RWPE2 (cell line): ENCODE results near the gene PTPRB.

ENCODE experiments used
- ATAC-seq: fragments of 200-7000 bp; cut with Tn5 transposase; 3 replicates; pipeline ENCODE4 v1.9.1; 2021; ENCODE audit warnings: low read depth
- DNase-seq: peaks from one replicate; pipeline ENCODE4 v3.0.0-alpha.2; 2020; ENCODE audit warnings: low spot score
- H3K27ac ChIP-seq: fragments of 450-650 bp; 2 replicates; pipeline ENCODE4 v1.5.1; 2017; ENCODE audit warnings: mild to moderate bottlenecking; ENCODE audit not compliant: poor library complexity, severe bottlenecking
- H3K27me3 ChIP-seq: fragments of 250-450 bp; sonication (Bioruptor Pico); 2 replicates; pipeline ENCODE4 v1.5.1; 2021; ENCODE audit warnings: mild to moderate bottlenecking, moderate library complexity; ENCODE audit not compliant: insufficient read depth, poor library complexity, severe bottlenecking
- H3K36me3 ChIP-seq: fragments of 250-450 bp; sonication (Bioruptor Pico); 2 replicates; pipeline ENCODE4 v1.5.1; 2020; ENCODE audit warnings: low read depth, mild to moderate bottlenecking, moderate library complexity
- H3K4me1 ChIP-seq: fragments of 250-450 bp; sonication (Bioruptor Pico); 2 replicates; pipeline ENCODE4 v1.5.1; 2021; ENCODE audit warnings: mild to moderate bottlenecking, moderate library complexity; ENCODE audit not compliant: insufficient read depth, poor library complexity, severe bottlenecking
- H3K4me3 ChIP-seq: fragments of 250-450 bp; sonication (Bioruptor Pico); 2 replicates; pipeline ENCODE4 v1.5.1; 2021; ENCODE audit warnings: mild to moderate bottlenecking, moderate library complexity; ENCODE audit not compliant: severe bottlenecking
- H3K9me3 ChIP-seq: fragments of 250-450 bp; sonication (Bioruptor Pico); 2 replicates; pipeline ENCODE4 v1.5.1; 2021; ENCODE audit warnings: mild to moderate bottlenecking, moderate library complexity; ENCODE audit not compliant: severe bottlenecking
- CTCF ChIP-seq: fragments of 450-650 bp; IDR thresholded peaks from one replicate; pipeline ENCODE4 v1.5.1; 2017; ENCODE audit warnings: mild to moderate bottlenecking, moderate library complexity; ENCODE audit not compliant: poor library complexity, severe bottlenecking

PTPRB gene

GRCh38 chr12:70590051-70590450, 47.2 kb downstream of the PTPRB start:
- no peak overlapping the region for H3K27ac ChIP-seq
- peak; percentile 91 for TF ChIP-seq CTCF
- H3K9me3 ChIP-seq: no peaks in the 10 kb centered on the region
- no peak overlapping the region for H3K4me3 ChIP-seq
- no peaks in the 10 kb centered on the region for H3K36me3 ChIP-seq
- no peaks in the 10 kb centered on the region for H3K27me3 ChIP-seq
- ATAC-seq: peak; percentile 87
- no peaks in the 10 kb centered on the region for H3K4me1 ChIP-seq
- peak; percentile 69 for DNase-seq

DNA sequence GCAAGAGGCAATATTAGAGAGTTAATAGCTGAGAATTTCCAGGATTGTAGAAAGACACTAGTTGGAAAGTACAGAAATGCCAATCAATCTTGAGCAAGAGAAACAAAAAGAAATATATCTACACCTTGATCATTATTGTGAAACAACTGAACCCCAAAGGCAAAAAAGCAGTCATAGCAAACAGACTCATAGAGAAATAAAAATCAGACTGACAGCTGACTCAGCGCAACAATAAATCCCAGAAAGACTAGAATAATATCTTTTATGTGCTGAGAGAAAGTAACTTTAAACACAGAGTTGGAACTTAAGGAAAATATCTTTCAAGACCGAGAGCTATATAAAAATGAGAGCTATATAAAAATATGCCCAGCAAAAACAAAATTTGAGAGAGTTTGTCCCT, 52.9 kb downstream of the PTPRB start:
- ATAC-seq: no peak
- Histone ChIP-seq H3K9me3 (no peaks in the 10 kb centered on the region), H3K27ac (no peak overlapping the region), H3K4me1 (no peaks in the 10 kb centered on the region), H3K4me3 (no peak overlapping the region), H3K27me3 (no peaks in the 10 kb centered on the region), H3K36me3 (no peaks in the 10 kb centered on the region)
- no peak for DNase-seq
- no peak for TF ChIP-seq CTCF

GRCh38 chr12:70583251-70583650, 54.0 kb downstream of the PTPRB start:
- H3K27me3 ChIP-seq: no peaks in the 10 kb centered on the region
- no peaks in the 10 kb centered on the region for H3K36me3 ChIP-seq
- no peaks in the 10 kb centered on the region for H3K9me3 ChIP-seq
- H3K4me1 ChIP-seq: no peaks in the 10 kb centered on the region
- no peak overlapping the region for H3K27ac ChIP-seq
- TF ChIP-seq CTCF: no peak
- DNase-seq (no peak), ATAC-seq (no peak)
- H3K4me3 ChIP-seq: no peak overlapping the region

DNA sequence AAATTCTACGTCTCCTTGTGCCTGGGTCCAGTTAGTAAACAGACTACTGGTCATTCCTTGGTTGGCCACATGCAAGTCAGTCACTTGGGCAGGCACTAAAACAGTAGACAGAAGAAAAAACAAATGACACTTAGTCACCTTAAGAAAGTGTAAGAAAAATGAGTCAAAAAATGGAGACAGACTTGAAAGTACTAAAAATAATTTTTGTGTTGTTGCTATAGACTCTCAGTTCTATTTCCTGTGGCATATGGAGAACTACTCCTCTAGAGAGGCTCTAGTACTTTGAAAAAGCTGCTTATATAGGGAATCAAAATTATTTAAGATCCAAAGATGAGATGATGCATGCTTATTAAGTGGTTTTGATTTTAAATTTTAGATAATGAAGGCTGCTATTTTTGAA, 56.0 kb downstream of the PTPRB start:
- DNase-seq: no peak
- no peak for ATAC-seq

GRCh38 chr12:70577283-70577634, 60.0 kb downstream of the PTPRB start:
- ATAC-seq: no peak
- no peak overlapping the region for H3K27ac ChIP-seq
- H3K4me3 ChIP-seq: no peak overlapping the region
- H3K9me3 ChIP-seq: no peaks in the 10 kb centered on the region
- no peaks in the 10 kb centered on the region for H3K27me3 ChIP-seq
- H3K36me3 ChIP-seq: no peaks in the 10 kb centered on the region
- no peak for DNase-seq
- peak; percentile 67 for TF ChIP-seq CTCF
- H3K4me1 ChIP-seq: no peaks in the 10 kb centered on the region

More for the DNA sequence above, 56.0 kb downstream of the PTPRB start:
- H3K27me3 ChIP-seq: no peaks in the 10 kb centered on the region
- no peak for TF ChIP-seq CTCF
- no peaks in the 10 kb centered on the region for H3K9me3 ChIP-seq
- no peak overlapping the region for H3K27ac ChIP-seq
- no peaks in the 10 kb centered on the region for H3K4me1 ChIP-seq
- no peaks in the 10 kb centered on the region for H3K36me3 ChIP-seq
- no peak overlapping the region for H3K4me3 ChIP-seq
